GM18520 (cell line): ENCODE data around the gene ZC2HC1C.
"Not testable (repeated sequence)": the region's sequence is repeated elsewhere in the genome, so short reads cannot be mapped to it uniquely, and the experiment has no call there.

Experiments
- ATAC-seq: cut with Tn5 transposase; IDR thresholded peaks from one replicate; pipeline ENCODE4 v1.9.1; 2021; ENCODE audit not compliant: unreplicated experiment

The ZC2HC1C gene

GRCh38 chr14:75091251-75091650 lies 21.8 kb downstream of the ZC2HC1C start:
- ATAC-seq: no peak

GRCh38 chr14:75092698-75093097 lies 23.3 kb downstream of the ZC2HC1C start:
- ATAC-seq: no peak

- ATAC-seq: no peak
These were observed 25.5 kb downstream of the ZC2HC1C start for GRCh38 chr14:75094896-75095295.

- no peak for ATAC-seq
These were observed 26.2 kb downstream of the ZC2HC1C start for GRCh38 chr14:75095690-75096089.

GRCh38 chr14:75096959-75097358 lies 27.5 kb downstream of the ZC2HC1C start:
- ATAC-seq: no peak

- no peak for ATAC-seq
These were observed 28.8 kb downstream of the ZC2HC1C start for GRCh38 chr14:75098212-75098611.

- no peak for ATAC-seq
These were observed 29.2 kb downstream of the ZC2HC1C start for GRCh38 chr14:75098682-75099081.

GRCh38 chr14:75101491-75101890 lies 32.0 kb downstream of the ZC2HC1C start:
- no peak for ATAC-seq

GRCh38 chr14:75107186-75107585 lies 37.7 kb downstream of the ZC2HC1C start:
- ATAC-seq: no peak

GRCh38 chr14:75109877-75110276 lies 40.4 kb downstream of the ZC2HC1C start:
- ATAC-seq: no peak

GRCh38 chr14:75113932-75114539 lies 44.6 kb downstream of the ZC2HC1C start:
- no peak for ATAC-seq

- ATAC-seq: no peak
These were observed 49.6 kb downstream of the ZC2HC1C start for GRCh38 chr14:75119056-75119455.

GRCh38 chr14:75120541-75121291 lies 51.3 kb downstream of the ZC2HC1C start:
- ATAC-seq: no peak

GRCh38 chr14:75121552-75121951 lies 52.1 kb downstream of the ZC2HC1C start:
- no peak for ATAC-seq

GRCh38 chr14:75123991-75124390 lies 54.5 kb downstream of the ZC2HC1C start:
- no peak for ATAC-seq

GRCh38 chr14:75125617-75126016 lies 56.2 kb downstream of the ZC2HC1C start:
- no peak for ATAC-seq

GRCh38 chr14:75126121-75126544 lies 56.7 kb downstream of the ZC2HC1C start:
- ATAC-seq: no peak

- ATAC-seq: peak; percentile 56
These were observed 57.4 kb downstream of the ZC2HC1C start, which contains the start of gene NEK9 for GRCh38 chr14:75126679-75127473. Gene NEK9 (minus strand): TSS chr14:75127048. CDS start chr14:75126921, 127 bp downstream.

GRCh38 chr14:75127474-75127820 lies 58.0 kb downstream of the ZC2HC1C start:
- not testable (repeated sequence) for ATAC-seq

- ATAC-seq: no peak
These were observed 58.6 kb downstream of the ZC2HC1C start for GRCh38 chr14:75127903-75128595.

- no peak for ATAC-seq
These were observed 59.2 kb downstream of the ZC2HC1C start for GRCh38 chr14:75128596-75128990.
